H7 (cell line): ENCODE data around the gene BRI3. TPM values are rescaled to one million over a fixed set of nuclear protein-coding genes. Genes with fewer than 3 reads are reported as not detected.

Source experiments
- DNase-seq: peaks from one replicate; pipeline ENCODE4 v3.0.0; 2012
- H3K27me3 ChIP-seq: 2 replicates; pipeline ENCODE4 v1.6.0; 2011; ENCODE audit warnings: mild to moderate bottlenecking, low read length; ENCODE audit not compliant: control insufficient read depth, insufficient read depth
- H3K36me3 ChIP-seq: replicated peaks from 2 replicates; pipeline ENCODE4 v1.5.1; 2011; ENCODE audit warnings: low read length; ENCODE audit not compliant: control insufficient read depth, insufficient read depth
- H3K4me3 ChIP-seq: 2 replicates; pipeline ENCODE4 v1.5.1; 2011; ENCODE audit warnings: low read depth, mild to moderate bottlenecking, control low read depth, low read length, moderate library complexity; ENCODE audit not compliant: insufficient read depth
- total RNA-seq: library from RNA; depleted of rRNA; stranded (reverse); fragments of >200 nt; shearing (Covaris generic); gene quantifications from 2 replicates; pipeline ENCODE4 v1.2.3, GENCODE V29; 2014

Gene BRI3
- total RNA-seq, 1 experiment from 2014 or later: 32.8 TPM

- Histone ChIP-seq H3K27me3 (no peaks in the 10 kb centered on the region), H3K4me3 (no peak overlapping the region), H3K36me3 (no peaks in the 10 kb centered on the region)
- DNase-seq: peak; percentile 46
Measured at GRCh38 chr7:98244871-98245270, 36.6 kb upstream of the BRI3 start.

- Histone ChIP-seq H3K4me3 (no peak overlapping the region), H3K27me3 (no peaks in the 10 kb centered on the region), H3K36me3 (no peaks in the 10 kb centered on the region)
- no peak for DNase-seq
Measured at GRCh38 chr7:98248156-98248555, 33.3 kb upstream of the BRI3 start.

GRCh38 chr7:98249106-98249505 is 32.4 kb upstream of the BRI3 start:
- no peak overlapping the region for H3K4me3 ChIP-seq

GRCh38 chr7:98250789-98251188 is 30.7 kb upstream of the BRI3 start:
- DNase-seq: peak; percentile 66
- Histone ChIP-seq H3K27me3 (no peaks in the 10 kb centered on the region), H3K4me3 (no peak overlapping the region), H3K36me3 (no peaks in the 10 kb centered on the region)

More at GRCh38 chr7:98249106-98249505, 32.4 kb upstream of the BRI3 start:
- no peaks in the 10 kb centered on the region for H3K36me3 ChIP-seq
- no peaks in the 10 kb centered on the region for H3K27me3 ChIP-seq
- peak; percentile 38 for DNase-seq

- peak overlapping the region; percentile 89 for H3K4me3 ChIP-seq
- no peaks in the 10 kb centered on the region for H3K36me3 ChIP-seq
- no peak for DNase-seq
- no peaks in the 10 kb centered on the region for H3K27me3 ChIP-seq
Measured at GRCh38 chr7:98251231-98251600, 30.3 kb upstream of the BRI3 start.

GRCh38 chr7:98251601-98252424 is 29.7 kb upstream of the BRI3 start, which contains the start of gene TECPR1:
Gene TECPR1, minus strand, starts transcription at chr7:98252232. Its CDS starts 6,086 bp downstream, at chr7:98246146.
- no peaks in the 10 kb centered on the region; the same call in 1 of the 2 replicates for H3K36me3 ChIP-seq
- H3K27me3 ChIP-seq: no peaks in the 10 kb centered on the region
- peak within 1 kb of the TSS; percentile 89 for H3K4me3 ChIP-seq
- DNase-seq: peak; percentile 100

- H3K27me3 ChIP-seq: no peaks in the 10 kb centered on the region
- no peak for DNase-seq
- H3K4me3 ChIP-seq: peak overlapping the region; percentile 89
Measured at GRCh38 chr7:98252425-98253054, 28.9 kb upstream of the BRI3 start.

GRCh38 chr7:98254516-98254915 is 27.0 kb upstream of the BRI3 start:
- DNase-seq: no peak
- H3K36me3 ChIP-seq: peaks cover 1% of the 10 kb centered on the region; the same call in 1 of the 2 replicates
- no peaks in the 10 kb centered on the region for H3K27me3 ChIP-seq
- no peak overlapping the region for H3K4me3 ChIP-seq

More at GRCh38 chr7:98252425-98253054, 28.9 kb upstream of the BRI3 start:
- H3K36me3 ChIP-seq: peaks cover 1% of the 10 kb centered on the region; the same call in 1 of the 2 replicates

- no peaks in the 10 kb centered on the region for H3K27me3 ChIP-seq
- DNase-seq: no peak
- H3K4me3 ChIP-seq: no peak overlapping the region
- H3K36me3 ChIP-seq: peaks cover 1% of the 10 kb centered on the region; the same call in 1 of the 2 replicates
Measured at GRCh38 chr7:98254951-98255610, 26.4 kb upstream of the BRI3 start.

GRCh38 chr7:98256431-98256830 is 25.1 kb upstream of the BRI3 start:
- H3K4me3 ChIP-seq: no peak overlapping the region
- no peak for DNase-seq
- H3K36me3 ChIP-seq: peaks cover 1% of the 10 kb centered on the region; the same call in 1 of the 2 replicates
- no peaks in the 10 kb centered on the region for H3K27me3 ChIP-seq

- DNase-seq: no peak
- Histone ChIP-seq H3K4me3 (no peak overlapping the region), H3K36me3 (peaks cover 1% of the 10 kb centered on the region; the same call in 1 of the 2 replicates), H3K27me3 (no peaks in the 10 kb centered on the region)
Measured at GRCh38 chr7:98257701-98258100, 23.8 kb upstream of the BRI3 start.

- H3K4me3 ChIP-seq: no peak overlapping the region
- DNase-seq: peak; percentile 33
- no peaks in the 10 kb centered on the region for H3K27me3 ChIP-seq
- H3K36me3 ChIP-seq: no peaks in the 10 kb centered on the region; the same call in 1 of the 2 replicates
Measured at GRCh38 chr7:98265841-98266271, 15.6 kb upstream of the BRI3 start.

- no peak for DNase-seq
- no peak overlapping the region for H3K4me3 ChIP-seq
- no peaks in the 10 kb centered on the region; the same call in 1 of the 2 replicates for H3K36me3 ChIP-seq
- H3K27me3 ChIP-seq: no peaks in the 10 kb centered on the region
Measured at GRCh38 chr7:98266840-98267239, 14.6 kb upstream of the BRI3 start.

GRCh38 chr7:98267303-98267702 is 14.2 kb upstream of the BRI3 start:
- no peaks in the 10 kb centered on the region for H3K27me3 ChIP-seq
- H3K36me3 ChIP-seq: no peaks in the 10 kb centered on the region; the same call in 1 of the 2 replicates
- no peak for DNase-seq
- no peak overlapping the region for H3K4me3 ChIP-seq
